Measurements from ENCODE around the gene MRAS. TPM values are rescaled to one million over a fixed set of nuclear protein-coding genes. Genes with fewer than 3 reads are reported as not detected.

MRAS gene
- total RNA-seq, 1 experiment from 2014 or later: 13.2 TPM

GRCh38 chr3:138417559-138417982, 69.2 kb downstream of the MRAS start:
- H3K36me3 Mint-ChIP-seq (ENCODE audit: insufficient read depth, unreplicated experiment): no peaks in the 10 kb centered on the region
- H3K9me3 Mint-ChIP-seq (ENCODE audit: low read depth, unreplicated experiment): no peaks in the 10 kb centered on the region
- peaks cover 59% of the 10 kb centered on the region for H3K27me3 Mint-ChIP-seq (ENCODE audit: unreplicated experiment)
- CTCF ChIA-PET: interaction anchor here (0.6 to 2.8 kb wide), 18 partner anchors 9 to 562 kb away, joined by 3 to 40 read pairs (median 4); partner anchors contain the start of gene ESYT3
- BruUV-seq (replicated peaks): no TSS peak
- no peak overlapping the region for H3K4me3 Mint-ChIP-seq (ENCODE audit: low read depth, unreplicated experiment)
- intact Hi-C loops (cut with micrococcal nuclease; ENCODE audit: unreplicated experiment): loop anchor here (1.0 to 5.0 kb wide), 4 partner anchors 45 to 505 kb away; no protein-coding TSS in a partner anchor
- no peak overlapping the region for H3K27ac Mint-ChIP-seq (ENCODE audit: unreplicated experiment)
- TF ChIP-seq, protein P1, sequence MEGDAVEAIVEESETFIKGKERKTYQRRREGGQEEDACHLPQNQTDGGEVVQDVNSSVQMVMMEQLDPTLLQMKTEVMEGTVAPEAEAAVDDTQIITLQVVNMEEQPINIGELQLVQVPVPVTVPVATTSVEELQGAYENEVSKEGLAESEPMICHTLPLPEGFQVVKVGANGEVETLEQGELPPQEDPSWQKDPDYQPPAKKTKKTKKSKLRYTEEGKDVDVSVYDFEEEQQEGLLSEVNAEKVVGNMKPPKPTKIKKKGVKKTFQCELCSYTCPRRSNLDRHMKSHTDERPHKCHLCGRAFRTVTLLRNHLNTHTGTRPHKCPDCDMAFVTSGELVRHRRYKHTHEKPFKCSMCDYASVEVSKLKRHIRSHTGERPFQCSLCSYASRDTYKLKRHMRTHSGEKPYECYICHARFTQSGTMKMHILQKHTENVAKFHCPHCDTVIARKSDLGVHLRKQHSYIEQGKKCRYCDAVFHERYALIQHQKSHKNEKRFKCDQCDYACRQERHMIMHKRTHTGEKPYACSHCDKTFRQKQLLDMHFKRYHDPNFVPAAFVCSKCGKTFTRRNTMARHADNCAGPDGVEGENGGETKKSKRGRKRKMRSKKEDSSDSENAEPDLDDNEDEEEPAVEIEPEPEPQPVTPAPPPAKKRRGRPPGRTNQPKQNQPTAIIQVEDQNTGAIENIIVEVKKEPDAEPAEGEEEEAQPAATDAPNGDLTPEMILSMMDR (IDR thresholded peaks at IDR 0.05; ENCODE audit: unreplicated experiment): peak; percentile 90
- no peaks in the 10 kb centered on the region for H3K4me1 Mint-ChIP-seq (ENCODE audit: low read depth, unreplicated experiment)
- DNase-seq: peak; percentile 94

GRCh38 chr3:138418601-138419206, 70.3 kb downstream of the MRAS start:
- Mint-ChIP-seq H3K27ac (ENCODE audit: unreplicated experiment) (no peak overlapping the region), H3K4me1 (ENCODE audit: low read depth, unreplicated experiment) (no peaks in the 10 kb centered on the region), H3K27me3 (ENCODE audit: unreplicated experiment) (peaks cover 59% of the 10 kb centered on the region), H3K9me3 (ENCODE audit: low read depth, unreplicated experiment) (no peaks in the 10 kb centered on the region), H3K36me3 (ENCODE audit: insufficient read depth, unreplicated experiment) (no peaks in the 10 kb centered on the region), H3K4me3 (ENCODE audit: low read depth, unreplicated experiment) (no peak overlapping the region)
- CTCF ChIA-PET: interaction anchor here (0.6 to 2.8 kb wide), 6 partner anchors 18 to 883 kb away, joined by 3 to 40 read pairs (median 4); no protein-coding TSS in a partner anchor
- no TSS peak for BruUV-seq (replicated peaks)
- no peak for DNase-seq
- intact Hi-C loops (cut with micrococcal nuclease; ENCODE audit: unreplicated experiment): loop anchor here (5.0 kb wide), 2 partner anchors 44 to 86 kb away; no protein-coding TSS in a partner anchor
- TF ChIP-seq, protein P1 (IDR thresholded peaks at IDR 0.05; ENCODE audit: unreplicated experiment): no peak

DNA sequence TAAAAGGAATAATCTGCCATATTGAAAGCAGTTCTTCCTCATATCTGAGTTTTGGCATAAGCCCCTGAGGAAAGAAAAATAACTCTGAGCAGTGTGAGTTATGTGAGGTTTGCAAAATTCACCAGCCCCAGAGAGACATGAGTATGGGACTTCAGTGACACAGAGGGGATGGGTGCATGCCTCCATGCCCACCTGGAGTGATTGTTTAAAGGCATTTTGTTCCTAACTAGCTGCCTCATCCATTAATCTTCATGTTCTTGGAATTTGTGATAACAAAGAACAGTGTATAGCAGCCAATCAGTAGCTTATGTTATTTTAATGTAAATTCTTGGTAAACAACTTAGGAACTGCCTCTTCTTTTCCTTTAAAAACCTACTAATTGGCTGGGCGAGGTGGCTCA, 74.9 kb downstream of the MRAS start:
- Mint-ChIP-seq H3K9me3 (ENCODE audit: low read depth, unreplicated experiment) (no peaks in the 10 kb centered on the region), H3K27ac (ENCODE audit: unreplicated experiment) (no peak overlapping the region)
- BruUV-seq (replicated peaks): no TSS peak

DNA sequence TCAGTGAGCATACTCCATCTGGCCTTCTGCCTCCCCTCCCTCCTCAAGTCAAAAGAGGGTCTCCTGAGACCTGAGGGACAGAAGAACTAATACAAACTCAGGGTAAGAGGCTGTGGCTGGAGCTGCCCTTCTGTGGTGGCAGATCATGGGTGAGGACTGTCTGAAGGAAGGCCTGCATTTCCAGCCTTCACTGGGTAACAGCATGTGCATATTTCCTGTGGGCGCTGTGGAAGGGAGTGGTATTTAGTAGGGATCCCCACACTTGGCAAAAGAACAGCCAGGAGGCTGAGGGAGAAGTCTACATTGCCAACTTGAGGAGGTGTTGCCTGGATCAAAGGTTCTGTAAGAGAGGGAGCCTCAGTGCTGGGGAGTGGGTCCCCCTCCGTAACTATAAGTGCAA, 75.9 kb downstream of the MRAS start:
- DNase-seq: no peak
- H3K27ac Mint-ChIP-seq (ENCODE audit: unreplicated experiment): no peak overlapping the region
- no peaks in the 10 kb centered on the region for H3K4me1 Mint-ChIP-seq (ENCODE audit: low read depth, unreplicated experiment)
- TF ChIP-seq, protein P1 (IDR thresholded peaks at IDR 0.05; ENCODE audit: unreplicated experiment): no peak
- CTCF ChIA-PET: interaction anchor here (0.5 to 1.3 kb wide), 3 partner anchors 10 to 249 kb away, joined by 3 read pairs; partner anchors contain the start of gene ESYT3
- BruUV-seq (replicated peaks): no TSS peak
- no peaks in the 10 kb centered on the region for H3K9me3 Mint-ChIP-seq (ENCODE audit: low read depth, unreplicated experiment)
- intact Hi-C loops (cut with micrococcal nuclease; ENCODE audit: unreplicated experiment): no loop called here
- H3K27me3 Mint-ChIP-seq (ENCODE audit: unreplicated experiment): peaks cover 13% of the 10 kb centered on the region
- no peak overlapping the region for H3K4me3 Mint-ChIP-seq (ENCODE audit: low read depth, unreplicated experiment)
- H3K36me3 Mint-ChIP-seq (ENCODE audit: insufficient read depth, unreplicated experiment): no peaks in the 10 kb centered on the region

More for the DNA sequence above, 74.9 kb downstream of the MRAS start:
- CTCF ChIA-PET: interaction anchor here (1.0 kb wide), 1 partner anchor 21 kb away, joined by 3 read pairs; no protein-coding TSS in a partner anchor
- TF ChIP-seq, protein P1 (IDR thresholded peaks at IDR 0.05; ENCODE audit: unreplicated experiment): no peak
- no peak overlapping the region for H3K4me3 Mint-ChIP-seq (ENCODE audit: low read depth, unreplicated experiment)
- H3K27me3 Mint-ChIP-seq (ENCODE audit: unreplicated experiment): peaks cover 23% of the 10 kb centered on the region
- H3K4me1 Mint-ChIP-seq (ENCODE audit: low read depth, unreplicated experiment): no peaks in the 10 kb centered on the region
- no peak for DNase-seq
- intact Hi-C loops (cut with micrococcal nuclease; ENCODE audit: unreplicated experiment): no loop called here
- H3K36me3 Mint-ChIP-seq (ENCODE audit: insufficient read depth, unreplicated experiment): no peaks in the 10 kb centered on the region

All from Calu3 (cell line).